GM12801 (cell line): Measurements from ENCODE around the gene CSF1.

Source experiments
- TF ChIP-seq, protein P1 (sequence below): IDR thresholded peaks from one replicate; pipeline ENCODE4 v1.5.1; 2011; ENCODE audit warnings: control low read depth; ENCODE audit not compliant: insufficient read length; ENCODE audit errors: extremely low read depth

Gene CSF1

DNA sequence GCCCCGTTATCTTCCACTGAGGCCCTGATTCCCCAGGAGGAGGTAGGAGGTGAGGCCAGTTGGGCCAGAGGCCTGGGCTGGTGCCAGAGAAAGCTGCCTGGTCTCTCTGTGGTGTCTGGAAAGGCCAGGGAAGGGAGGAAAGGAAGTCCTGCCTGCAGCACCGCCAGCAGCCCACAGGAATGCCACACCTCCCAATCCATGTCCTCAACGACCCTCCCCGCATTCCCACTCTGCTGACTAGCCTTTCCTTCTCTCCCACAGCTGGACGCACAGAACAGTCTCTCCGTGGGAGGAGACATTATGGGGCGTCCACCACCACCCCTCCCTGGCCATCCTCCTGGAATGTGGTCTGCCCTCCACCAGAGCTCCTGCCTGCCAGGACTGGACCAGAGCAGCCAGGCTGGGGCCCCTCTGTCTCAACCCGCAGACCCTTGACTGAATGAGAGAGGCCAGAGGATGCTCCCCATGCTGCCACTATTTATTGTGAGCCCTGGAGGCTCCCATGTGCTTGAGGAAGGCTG is 18.0 kb downstream of the CSF1 start:
- TF ChIP-seq, protein P1, sequence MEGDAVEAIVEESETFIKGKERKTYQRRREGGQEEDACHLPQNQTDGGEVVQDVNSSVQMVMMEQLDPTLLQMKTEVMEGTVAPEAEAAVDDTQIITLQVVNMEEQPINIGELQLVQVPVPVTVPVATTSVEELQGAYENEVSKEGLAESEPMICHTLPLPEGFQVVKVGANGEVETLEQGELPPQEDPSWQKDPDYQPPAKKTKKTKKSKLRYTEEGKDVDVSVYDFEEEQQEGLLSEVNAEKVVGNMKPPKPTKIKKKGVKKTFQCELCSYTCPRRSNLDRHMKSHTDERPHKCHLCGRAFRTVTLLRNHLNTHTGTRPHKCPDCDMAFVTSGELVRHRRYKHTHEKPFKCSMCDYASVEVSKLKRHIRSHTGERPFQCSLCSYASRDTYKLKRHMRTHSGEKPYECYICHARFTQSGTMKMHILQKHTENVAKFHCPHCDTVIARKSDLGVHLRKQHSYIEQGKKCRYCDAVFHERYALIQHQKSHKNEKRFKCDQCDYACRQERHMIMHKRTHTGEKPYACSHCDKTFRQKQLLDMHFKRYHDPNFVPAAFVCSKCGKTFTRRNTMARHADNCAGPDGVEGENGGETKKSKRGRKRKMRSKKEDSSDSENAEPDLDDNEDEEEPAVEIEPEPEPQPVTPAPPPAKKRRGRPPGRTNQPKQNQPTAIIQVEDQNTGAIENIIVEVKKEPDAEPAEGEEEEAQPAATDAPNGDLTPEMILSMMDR, result no peak

DNA sequence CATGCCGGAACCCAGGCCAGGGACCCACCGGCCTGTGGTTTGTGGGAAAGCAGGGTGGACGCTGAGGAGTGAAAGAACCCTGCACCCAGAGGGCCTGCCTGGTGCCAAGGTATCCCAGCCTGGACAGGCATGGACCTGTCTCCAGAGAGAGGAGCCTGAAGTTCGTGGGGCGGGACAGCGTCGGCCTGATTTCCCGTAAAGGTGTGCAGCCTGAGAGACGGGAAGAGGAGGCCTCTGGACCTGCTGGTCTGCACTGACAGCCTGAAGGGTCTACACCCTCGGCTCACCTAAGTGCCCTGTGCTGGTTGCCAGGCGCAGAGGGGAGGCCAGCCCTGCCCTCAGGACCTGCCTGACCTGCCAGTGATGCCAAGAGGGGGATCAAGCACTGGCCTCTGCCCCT is 18.5 kb downstream of the CSF1 start:
- TF ChIP-seq, protein P1, result no peak

DNA sequence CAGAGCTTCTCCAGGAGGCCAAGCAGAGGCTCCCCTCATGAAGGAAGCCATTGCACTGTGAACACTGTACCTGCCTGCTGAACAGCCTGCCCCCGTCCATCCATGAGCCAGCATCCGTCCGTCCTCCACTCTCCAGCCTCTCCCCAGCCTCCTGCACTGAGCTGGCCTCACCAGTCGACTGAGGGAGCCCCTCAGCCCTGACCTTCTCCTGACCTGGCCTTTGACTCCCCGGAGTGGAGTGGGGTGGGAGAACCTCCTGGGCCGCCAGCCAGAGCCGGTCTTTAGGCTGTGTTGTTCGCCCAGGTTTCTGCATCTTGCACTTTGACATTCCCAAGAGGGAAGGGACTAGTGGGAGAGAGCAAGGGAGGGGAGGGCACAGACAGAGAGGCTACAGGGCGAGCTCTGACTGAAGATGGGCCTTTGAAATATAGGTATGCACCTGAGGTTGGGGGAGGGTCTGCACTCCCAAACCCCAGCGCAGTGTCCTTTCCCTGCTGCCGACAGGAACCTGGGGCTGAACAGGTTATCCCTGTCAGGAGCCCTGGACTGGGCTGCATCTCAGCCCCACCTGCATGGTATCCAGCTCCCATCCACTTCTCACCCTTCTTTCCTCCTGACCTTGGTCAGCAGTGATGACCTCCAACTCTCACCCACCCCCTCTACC is 19.1 kb downstream of the CSF1 start:
- TF ChIP-seq, protein P1, result no peak

DNA sequence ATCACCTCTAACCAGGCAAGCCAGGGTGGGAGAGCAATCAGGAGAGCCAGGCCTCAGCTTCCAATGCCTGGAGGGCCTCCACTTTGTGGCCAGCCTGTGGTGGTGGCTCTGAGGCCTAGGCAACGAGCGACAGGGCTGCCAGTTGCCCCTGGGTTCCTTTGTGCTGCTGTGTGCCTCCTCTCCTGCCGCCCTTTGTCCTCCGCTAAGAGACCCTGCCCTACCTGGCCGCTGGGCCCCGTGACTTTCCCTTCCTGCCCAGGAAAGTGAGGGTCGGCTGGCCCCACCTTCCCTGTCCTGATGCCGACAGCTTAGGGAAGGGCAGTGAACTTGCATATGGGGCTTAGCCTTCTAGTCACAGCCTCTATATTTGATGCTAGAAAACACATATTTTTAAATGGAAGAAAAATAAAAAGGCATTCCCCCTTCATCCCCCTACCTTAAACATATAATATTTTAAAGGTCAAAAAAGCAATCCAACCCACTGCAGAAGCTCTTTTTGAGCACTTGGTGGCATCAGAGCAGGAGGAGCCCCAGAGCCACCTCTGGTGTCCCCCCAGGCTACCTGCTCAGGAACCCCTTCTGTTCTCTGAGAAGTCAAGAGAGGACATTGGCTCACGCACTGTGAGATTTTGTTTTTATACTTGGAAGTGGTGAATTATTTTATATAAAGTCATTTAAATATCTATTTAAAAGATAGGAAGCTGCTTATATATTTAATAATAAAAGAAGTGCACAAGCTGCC is 19.8 kb downstream of the CSF1 start:
- TF ChIP-seq, protein P1, result no peak

DNA sequence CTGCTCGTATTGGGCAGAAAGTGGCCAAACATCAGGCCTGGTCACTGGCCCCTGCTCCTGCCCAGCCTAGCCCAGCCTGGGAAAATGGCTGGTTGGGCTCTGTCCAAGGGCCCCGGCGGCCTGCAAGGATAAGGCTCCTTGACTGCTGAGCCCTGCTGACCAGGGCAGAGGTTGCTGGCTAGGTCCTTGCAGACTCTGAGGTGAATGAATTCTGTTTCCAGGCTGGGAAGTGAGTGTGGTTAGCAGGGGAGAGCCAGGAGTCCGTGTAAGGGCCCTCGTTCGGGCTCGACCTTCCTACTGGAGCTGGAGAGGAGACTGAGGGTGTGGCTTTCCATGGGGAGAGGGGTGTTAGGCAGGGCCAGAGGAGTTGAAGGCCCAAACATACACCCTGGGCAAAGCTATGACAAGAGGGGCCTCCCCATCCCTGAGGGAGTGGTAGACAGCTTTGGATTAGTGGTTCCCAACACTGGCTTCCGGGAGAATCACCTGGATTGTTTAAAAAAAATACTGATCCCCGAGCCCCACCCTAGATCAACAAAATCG is 20.6 kb downstream of the CSF1 start:
- TF ChIP-seq, protein P1, result no peak

DNA sequence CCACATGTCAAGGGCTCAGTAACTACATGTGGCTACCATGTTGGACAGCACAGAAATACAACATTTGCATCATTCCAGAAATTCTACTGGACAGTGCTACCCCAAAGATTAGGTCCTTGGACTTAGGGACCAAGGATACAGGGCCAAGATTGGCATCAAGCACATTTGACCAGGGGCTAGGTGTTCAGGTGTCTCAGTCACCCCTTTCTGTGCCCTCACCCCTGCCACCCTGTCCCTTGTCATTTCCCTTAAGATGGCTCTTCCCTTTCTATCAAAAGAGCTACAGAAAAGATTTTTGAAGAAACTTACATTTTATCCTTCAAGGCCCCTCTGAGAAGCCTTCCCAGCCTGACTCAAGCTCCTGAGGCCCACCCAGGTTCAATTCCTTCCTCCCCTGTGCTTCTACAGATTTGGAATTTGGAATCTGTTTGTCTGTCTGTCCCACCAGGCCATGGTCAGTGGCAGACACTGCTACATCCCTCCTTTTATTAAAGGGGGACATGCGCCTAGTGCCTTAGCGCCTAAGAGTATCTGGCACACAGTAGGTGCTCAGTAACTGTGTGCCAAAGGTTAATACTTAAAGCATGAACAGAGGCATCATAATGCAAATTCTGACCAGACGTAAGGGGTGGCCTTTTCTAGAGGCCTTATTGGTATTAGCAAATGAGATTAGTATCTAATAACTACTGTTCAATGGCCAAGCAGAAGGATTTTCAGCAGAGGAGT is 21.4 kb downstream of the CSF1 start:
- TF ChIP-seq, protein P1, result no peak

DNA sequence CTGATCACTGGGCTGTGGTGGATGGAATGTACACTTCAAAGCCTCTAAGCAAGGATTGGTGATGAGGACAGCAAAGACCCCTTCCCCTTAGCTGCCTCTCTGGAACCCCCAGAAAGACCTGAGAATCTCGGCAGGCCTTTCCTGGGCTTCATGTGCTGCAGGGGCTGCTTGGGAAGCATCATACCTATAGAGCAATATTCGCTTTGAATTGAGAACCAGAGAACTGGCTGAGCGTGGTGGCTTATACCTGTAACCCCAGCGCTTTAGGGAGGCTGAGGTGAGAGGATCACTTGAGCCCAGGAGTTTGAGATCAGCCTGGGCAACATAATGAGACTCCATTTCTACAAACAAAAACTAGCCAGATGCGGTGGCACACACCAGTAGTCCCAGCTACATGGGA is 22.0 kb downstream of the CSF1 start:
- TF ChIP-seq, protein P1, result no peak
